PFSK-1 (cell line): ENCODE data around the gene BGN.

Source experiments
- FOXP2 ChIP-seq: optimal IDR thresholded peaks from 2 replicates; pipeline ENCODE3; 2011; ENCODE audit warnings: borderline replicate concordance, control low read depth, inconsistent platforms; ENCODE audit not compliant: insufficient read depth; ENCODE audit errors: extremely low read length, extremely low read depth
- POLR2AphosphoS5 ChIP-seq: IDR thresholded peaks from 2 replicates; pipeline ENCODE4 v1.6.1; 2012; ENCODE audit warnings: low read depth, mild to moderate bottlenecking, control low read depth, low read length, moderate library complexity
- SIN3A ChIP-seq: IDR thresholded peaks from 2 replicates; pipeline ENCODE4 v1.6.1; 2012; ENCODE audit warnings: mild to moderate bottlenecking, low read length, moderate library complexity, borderline replicate concordance; ENCODE audit not compliant: insufficient read depth
- TAF1 ChIP-seq: IDR thresholded peaks from 2 replicates; pipeline ENCODE4 v1.6.1; 2012; ENCODE audit warnings: low read length, control low read depth, borderline replicate concordance; ENCODE audit not compliant: insufficient read depth
- TF ChIP-seq, protein P1 (sequence below), 2 experiments: IDR thresholded peaks; 2 replicates each; pipeline versions ENCODE4 v1.6.1 to v1.8.0; 2011 to 2012; ENCODE audit warnings: low read depth in 2 of 2, low read length in 2 of 2, control low read depth in 1 of 2, inconsistent platforms in 1 of 2, mild to moderate bottlenecking in 1 of 2, moderate library complexity in 1 of 2; ENCODE audit not compliant: insufficient read depth in 1 of 2

Gene BGN

DNA sequence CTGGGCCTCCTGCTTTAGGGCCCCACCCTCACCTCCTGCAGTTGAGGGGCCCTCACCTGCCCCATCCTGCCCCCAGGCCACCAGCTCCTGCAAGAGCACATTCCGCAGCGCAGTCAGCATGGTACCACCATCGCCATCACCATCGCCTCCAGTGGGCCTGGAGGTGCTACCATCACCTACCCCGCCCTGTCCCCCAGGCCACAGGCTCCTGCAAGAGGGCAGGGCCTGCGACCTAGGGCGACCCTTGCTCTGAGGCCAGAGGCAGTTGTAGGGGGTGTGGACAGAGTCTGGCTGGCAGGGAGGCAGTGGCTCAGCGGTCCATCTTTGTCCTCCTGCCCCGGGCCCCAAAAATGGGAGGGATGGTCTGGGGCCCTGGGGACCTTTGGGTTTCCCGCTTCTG, 20.5 kb upstream of the BGN start:
- TF ChIP-seq FOXP2 (no peak), POLR2AphosphoS5 (no peak), TAF1 (no peak), SIN3A (no peak)
- TF ChIP-seq, protein P1, sequence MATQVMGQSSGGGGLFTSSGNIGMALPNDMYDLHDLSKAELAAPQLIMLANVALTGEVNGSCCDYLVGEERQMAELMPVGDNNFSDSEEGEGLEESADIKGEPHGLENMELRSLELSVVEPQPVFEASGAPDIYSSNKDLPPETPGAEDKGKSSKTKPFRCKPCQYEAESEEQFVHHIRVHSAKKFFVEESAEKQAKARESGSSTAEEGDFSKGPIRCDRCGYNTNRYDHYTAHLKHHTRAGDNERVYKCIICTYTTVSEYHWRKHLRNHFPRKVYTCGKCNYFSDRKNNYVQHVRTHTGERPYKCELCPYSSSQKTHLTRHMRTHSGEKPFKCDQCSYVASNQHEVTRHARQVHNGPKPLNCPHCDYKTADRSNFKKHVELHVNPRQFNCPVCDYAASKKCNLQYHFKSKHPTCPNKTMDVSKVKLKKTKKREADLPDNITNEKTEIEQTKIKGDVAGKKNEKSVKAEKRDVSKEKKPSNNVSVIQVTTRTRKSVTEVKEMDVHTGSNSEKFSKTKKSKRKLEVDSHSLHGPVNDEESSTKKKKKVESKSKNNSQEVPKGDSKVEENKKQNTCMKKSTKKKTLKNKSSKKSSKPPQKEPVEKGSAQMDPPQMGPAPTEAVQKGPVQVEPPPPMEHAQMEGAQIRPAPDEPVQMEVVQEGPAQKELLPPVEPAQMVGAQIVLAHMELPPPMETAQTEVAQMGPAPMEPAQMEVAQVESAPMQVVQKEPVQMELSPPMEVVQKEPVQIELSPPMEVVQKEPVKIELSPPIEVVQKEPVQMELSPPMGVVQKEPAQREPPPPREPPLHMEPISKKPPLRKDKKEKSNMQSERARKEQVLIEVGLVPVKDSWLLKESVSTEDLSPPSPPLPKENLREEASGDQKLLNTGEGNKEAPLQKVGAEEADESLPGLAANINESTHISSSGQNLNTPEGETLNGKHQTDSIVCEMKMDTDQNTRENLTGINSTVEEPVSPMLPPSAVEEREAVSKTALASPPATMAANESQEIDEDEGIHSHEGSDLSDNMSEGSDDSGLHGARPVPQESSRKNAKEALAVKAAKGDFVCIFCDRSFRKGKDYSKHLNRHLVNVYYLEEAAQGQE (IDR thresholded peaks at IDR 0.05; ENCODE audit: insufficient read depth in 1 of 2, low read depth in 2 of 2, low read length in 2 of 2), result no peak

DNA sequence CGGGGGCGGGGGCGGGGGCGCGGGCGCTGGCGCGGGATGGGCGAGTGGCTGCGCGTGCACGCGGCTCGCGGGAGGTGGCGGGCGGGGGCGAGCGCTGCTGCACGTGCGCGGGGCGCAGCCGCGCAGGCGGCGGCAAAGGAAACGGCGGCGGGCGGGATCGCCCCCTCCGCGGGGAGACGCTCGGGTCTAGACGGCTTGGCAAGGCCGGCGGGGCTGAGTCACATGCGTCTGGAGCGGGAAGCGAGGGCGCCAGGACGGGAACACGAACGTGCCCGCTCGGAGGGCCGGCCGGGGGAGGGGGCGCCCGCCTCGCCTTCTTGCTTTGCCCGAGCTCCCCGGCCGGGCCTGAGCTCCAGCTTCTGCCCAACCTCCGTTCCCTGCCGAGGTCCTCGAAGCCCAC, 20.1 kb upstream of the BGN start:
- TF ChIP-seq, protein P1 (IDR thresholded peaks at IDR 0.05; ENCODE audit: insufficient read depth in 1 of 2, low read depth in 2 of 2, low read length in 2 of 2), result no peak
- TF ChIP-seq FOXP2 (no peak), POLR2AphosphoS5 (no peak), SIN3A (no peak), TAF1 (no peak)

DNA sequence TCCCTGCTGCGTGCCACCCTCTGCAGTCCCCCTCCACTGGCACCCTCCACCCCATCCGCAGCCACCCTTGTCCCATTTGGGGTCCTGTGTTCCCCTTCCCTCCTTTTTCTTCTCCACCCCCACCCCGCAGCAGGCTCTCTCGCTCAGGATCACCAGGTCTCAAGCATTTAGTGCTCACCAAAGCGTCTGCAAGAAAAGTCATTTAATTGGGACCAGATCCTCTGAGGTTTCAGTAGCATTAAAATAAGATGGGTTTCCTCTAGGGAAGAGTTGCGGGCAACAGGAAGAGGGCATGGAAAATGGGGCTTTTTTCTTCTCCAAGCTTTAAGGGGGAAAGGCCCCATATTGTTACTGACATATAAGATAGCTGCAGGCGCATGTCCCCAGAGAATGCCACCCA, 19.5 kb upstream of the BGN start:
- no peak for TF ChIP-seq FOXP2
- TF ChIP-seq SIN3A, result no peak
- no peak for TF ChIP-seq POLR2AphosphoS5
- TF ChIP-seq TAF1, result no peak
- TF ChIP-seq, protein P1 (IDR thresholded peaks at IDR 0.05; ENCODE audit: insufficient read depth in 1 of 2, low read depth in 2 of 2, low read length in 2 of 2), result no peak

DNA sequence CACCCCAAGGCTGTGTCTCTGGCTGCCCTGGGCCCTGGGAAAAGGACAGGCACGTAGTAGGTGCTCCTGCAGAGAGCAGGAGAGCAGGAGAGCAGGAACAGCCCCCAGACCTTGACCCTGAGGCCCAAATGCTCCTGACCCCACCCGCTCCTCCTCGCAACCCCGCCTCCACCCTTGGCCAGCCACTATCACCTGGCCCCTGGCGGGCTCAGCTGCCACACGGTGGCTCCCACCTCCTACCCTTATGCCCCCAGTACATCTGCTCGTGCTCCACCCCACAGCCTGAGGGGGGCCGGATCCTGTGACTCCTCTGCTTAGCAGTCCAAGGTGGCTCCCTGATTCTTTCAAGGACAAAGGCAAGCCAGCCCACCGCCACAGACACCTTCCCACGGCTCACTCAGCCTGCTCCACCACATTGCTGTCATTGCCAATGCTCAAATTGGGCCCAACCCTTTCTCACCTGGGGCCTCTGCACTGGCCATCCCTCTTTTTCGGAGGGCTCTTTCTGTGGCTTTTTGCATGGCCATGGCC, 19.0 kb upstream of the BGN start:
- TF ChIP-seq FOXP2, result no peak

DNA sequence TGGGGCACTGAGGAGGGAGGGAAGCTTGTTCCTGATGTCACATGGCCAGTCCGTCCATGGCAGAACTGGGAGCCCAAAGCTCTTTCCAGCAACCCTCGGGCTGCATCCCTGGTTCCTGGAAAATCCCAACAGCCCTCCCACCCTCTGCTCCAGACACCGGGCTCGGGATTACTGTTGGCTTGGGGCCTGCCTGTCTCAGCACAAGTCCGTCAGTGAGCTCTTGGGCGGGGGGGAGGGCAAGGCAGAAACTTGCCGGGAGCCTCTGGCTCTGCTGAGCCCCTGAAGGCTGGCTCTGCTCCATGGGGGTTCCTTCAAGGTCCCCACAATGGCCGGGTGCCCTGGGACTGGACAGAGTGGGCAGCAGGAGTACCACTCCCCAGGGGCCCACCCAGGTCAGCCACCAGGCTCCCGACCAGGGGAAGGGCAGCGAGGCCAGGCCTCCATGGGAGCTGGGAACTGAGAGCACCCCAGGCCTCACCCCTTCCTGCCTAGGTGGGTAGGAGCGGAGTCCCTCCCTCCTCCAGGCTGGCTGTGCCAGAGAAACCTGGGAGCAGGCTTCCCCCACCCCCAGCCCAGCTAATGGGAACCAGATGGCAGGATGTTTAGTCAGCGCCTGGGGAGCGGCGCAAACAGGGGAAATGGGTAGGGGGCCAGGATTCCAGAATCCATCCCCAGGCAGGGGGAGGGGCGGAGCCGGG, 18.0 kb upstream of the BGN start:
- no peak for TF ChIP-seq FOXP2
- TF ChIP-seq POLR2AphosphoS5, result no peak
- TF ChIP-seq, protein P1 (IDR thresholded peaks at IDR 0.05; ENCODE audit: insufficient read depth in 1 of 2, low read depth in 2 of 2, low read length in 2 of 2), result no peak
- TF ChIP-seq SIN3A, result no peak
- no peak for TF ChIP-seq TAF1
